UCSD-AML1 (cell line): ENCODE results near the gene UTP14C.
"Not testable (repeated sequence)": the region's sequence is repeated elsewhere in the genome, so short reads cannot be mapped to it uniquely, and the experiment has no call there.

Experiments
- DNase-seq: peaks from one replicate; lab custom pipeline; 2025; ENCODE audit not compliant: unreplicated experiment; lab: John Stamatoyannopoulos, UW

UTP14C gene

DNA sequence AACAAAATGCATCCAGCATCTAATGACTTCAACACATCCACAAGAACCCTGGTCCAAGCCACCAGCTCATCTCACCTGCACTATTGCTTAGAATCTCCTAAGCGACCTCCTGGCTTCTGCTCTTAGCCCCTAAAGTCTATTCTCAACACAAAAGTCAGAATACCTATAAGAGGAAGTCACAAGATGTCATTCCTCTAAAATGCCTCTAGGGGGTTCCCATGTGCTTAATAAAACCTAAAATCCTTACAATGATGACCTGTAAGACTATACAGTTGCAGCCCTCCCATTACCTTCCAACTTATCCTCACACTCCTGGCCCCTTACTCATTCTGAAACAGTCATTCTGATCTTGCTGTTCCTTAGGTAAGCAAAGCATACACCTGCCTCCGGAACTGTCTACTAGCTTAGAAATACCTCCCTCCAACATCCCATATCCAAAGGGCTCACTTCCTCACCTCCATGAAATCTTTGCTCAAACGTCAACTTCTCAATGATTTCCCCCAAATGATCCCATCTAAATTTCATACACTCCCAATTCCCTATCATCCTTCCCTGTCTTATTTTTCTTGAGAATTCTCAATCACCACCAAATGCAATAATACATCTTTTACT, 23.3 kb upstream of the UTP14C start:
- no peak for DNase-seq

DNA sequence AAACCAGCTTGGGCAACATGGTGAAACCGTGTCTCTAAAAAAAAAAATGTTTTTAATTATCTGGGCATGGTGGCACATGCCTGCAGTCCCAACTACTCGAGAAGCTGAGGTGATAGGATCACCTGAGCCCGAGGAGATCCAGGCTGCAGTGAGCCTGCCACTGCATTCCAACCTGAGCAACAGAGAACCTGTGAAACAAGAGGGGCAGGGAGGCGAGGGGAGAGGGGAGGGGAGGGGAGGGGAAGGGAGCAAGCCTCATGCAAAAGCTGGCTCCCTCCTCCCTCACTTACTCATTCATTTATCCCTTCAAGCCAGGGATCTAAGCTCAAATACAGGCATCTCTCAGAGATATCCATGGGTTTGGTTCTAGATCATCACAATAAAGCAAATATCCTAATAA, 22.1 kb upstream of the UTP14C start:
- no peak for DNase-seq

DNA sequence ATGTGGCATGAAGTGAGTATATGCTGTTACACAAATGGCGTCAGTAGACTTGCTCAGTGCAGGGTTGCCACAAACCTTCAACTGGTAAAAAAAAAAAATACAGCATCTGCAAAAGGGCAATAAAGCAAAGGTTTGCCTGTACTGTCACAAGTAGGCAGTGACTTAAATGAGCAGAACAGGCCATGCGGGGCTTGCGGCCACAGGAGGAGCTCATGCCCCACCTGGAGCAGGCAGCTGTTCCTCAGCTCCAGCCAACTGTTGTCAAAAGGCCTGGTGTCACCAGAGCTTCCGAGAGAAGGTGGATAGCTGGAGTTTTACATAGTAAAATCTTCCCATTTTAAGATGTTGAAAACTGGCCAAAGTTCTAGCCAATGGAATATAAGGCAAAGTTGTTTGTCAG, 20.9 kb upstream of the UTP14C start:
- no peak for DNase-seq

DNA sequence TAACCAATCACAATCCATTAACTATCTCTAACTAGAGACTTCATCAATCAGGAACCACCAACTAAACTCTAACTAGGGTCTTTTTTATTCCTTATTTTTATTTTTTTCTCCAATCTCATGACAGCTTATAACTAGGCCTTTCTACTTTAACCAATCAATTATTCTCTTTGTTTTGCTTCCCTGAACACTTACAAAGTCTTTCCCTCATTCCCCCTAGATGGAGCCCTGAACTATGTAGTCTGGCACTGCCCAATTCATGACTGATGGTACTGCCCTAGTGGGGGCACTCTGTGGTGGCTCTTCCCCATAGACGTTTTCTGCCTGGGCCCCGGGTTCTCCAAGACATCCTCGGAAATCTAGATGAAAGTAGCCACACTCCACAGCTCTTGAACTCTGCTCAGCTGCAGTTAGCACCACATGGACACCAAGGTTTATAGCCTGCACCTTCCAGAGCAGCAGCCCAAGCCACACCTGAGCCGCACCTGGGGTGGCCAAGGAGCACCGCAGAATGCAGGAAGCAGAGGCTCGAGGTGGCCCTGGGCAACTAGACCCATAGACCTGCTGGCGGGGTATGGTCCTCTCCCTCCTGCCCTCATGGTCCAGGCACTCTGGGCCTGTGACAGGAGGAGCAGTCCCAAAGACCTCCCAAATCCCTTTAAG, 19.9 kb upstream of the UTP14C start:
- DNase-seq, result no peak

DNA sequence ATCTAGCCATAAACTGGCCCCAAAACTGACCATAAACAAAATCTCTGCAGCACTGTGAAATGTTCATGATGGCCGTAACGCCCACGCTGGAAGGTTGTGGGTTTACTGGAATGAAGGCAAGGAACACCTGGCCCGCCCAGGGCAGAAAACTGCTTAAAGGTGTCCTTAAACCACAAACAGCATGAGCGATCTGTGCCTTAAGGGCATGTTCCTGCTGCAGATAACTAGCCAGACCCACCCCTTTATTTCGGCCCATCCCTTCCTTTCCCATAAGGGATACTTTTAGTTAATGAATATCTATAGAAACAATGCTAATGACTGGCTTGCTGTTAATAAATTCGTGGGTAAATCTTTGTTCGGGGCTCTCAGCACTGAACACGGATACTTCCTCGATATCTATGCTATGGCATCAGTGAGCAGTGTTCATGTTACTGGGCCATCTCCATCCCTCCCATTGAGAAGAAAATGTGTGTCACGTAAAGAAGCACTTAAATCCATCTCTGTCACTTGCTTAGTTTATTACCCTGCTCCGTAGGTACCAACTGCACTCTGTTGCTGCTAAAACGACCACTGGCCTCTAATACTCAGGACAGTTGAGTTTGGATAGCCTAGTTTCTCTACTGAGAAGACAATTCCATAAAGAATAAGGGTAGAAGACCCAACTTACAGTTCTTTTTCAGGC, 18.5 kb upstream of the UTP14C start:
- DNase-seq, result no peak

DNA sequence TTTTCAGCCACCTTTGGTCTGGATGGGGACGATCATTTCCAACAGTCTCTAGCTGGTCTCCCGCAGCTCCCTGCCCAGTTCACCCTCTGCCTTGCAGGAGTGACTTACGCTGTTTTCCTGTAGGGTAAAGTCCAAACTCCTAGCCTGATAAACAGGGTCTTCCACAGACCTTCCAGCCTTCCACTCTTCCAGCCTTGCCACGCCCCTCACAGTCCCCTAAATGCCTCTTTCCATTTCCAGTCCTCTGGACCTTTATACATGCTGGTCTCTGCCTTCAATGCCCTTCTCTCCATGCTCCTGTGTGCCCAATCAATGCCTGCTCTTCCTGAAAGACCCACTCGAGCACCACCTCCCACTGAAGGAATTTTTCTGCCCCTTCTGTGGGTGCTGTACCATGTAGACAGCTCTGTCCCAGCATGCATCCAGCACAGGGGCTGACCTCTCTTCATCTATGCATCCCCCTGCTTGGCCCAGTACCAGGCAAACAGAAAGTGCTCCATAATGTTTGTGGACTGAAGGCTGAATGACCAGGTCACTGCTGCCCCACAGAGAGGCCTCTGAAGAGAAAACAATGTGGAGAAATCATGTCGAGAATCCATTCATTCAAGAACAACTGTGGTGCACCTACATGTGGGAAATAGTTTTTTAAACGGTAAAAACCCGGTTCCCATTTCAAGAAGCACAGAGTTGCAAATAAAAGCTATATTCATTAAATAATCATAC, 17.8 kb upstream of the UTP14C start:
- DNase-seq, result no peak

DNA sequence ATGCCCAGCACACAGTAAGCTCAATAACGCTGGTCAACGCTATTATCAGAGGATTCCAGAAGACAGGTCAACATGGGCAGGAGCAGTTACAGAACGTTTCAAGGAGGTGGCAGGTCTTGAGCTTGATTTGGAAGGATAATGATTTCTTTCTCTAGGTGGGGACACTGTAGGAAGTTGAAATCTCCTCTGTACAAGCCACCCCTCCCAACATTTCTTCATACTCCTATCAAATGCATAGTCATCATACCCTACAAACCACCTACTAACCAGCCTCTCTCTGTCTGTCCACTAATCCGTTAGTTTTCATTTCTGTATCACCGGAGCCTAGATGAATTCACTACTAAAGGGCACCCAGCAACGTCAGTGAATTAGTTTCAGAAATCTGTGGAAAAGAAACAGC, 14.5 kb upstream of the UTP14C start:
- DNase-seq, result no peak

DNA sequence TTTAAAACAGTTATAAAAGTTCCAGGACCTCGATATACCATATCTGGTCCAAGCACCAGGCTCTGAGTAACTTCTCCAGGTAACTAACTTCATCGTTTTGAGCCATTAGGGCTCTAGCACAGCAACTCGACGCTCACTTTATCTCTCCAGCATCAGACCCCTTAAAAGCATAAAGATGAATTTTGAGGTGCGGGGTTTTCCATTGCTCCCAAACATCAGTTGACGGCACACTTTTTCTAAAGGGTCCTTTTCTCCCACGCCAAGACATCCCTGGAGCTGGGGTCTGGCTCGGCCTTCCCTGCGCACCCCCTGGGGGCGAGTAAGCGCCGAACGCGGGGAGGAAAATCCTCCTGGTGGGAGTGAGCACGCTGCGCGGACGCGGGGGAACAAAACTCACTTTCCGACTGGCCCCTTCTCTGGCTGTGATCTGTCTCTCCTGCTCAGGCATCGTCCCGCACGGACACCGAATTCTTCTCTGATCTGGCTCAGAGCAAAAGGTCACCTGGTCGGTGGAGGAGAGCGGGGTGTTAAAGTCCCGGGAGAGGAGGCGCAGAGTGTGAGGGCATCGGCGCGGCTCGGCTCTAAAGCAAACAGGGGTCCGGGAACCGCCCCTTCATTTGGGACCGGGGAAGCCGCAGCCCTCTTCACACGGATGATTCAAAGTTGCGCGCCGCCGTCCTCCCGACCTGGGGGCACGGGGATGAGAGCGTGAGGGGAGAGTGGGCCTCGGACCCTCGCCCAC, 13.4 kb upstream of the UTP14C start, which contains the start of gene ATP7B:
Gene ATP7B (minus strand): TSS at position 561 of the 742 bp plus-strand sequence. CDS start 113 bp downstream, at position 448.
- DNase-seq, result peak; percentile 46

DNA sequence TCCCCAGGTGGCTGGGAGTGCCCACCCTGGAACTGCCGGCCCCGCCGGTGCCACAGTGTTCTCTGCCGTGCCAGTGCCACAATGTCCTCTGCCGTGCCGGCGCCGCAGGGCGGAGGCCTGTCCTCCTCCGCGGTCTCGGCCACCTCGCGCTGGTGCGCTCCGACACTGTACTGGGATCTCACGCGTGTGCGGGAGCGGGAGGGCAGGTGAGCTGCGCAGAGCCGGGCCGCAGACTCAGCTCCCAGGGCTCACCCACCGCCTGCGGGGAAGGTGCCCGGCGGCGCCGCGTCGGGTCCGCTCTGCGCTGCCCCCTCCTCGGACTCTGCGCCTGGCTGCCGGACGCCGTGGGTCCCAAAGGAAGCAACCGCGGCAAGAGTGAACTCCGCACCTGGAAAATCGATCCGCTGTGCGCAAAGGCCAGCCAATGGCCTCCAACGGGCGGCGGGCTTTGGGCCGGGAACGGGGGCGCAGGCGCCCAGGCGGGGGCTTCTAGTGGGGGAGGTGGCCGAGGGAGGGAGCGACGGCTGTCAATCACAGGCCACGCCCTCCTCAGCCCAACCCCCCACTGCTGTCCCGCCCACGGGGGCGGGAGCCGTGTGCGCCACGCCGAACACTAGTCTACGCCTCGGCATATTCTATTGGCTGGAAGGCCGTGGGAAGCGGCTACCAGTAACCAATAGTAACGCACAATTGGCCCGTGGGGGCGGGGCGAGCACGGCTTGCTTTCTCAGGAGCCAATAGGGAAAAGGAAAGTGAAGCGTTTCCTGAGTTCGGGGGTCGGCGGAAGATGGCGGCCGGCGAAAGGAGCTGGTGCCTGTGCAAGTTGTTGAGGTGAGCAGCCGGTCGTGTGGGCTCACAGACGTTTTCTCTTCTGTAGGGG, 12.6 kb upstream of the UTP14C start, which contains the start of gene ALG11:
Gene ALG11 (plus strand): TSS at position 767 of the 880 bp plus-strand sequence. CDS start 21 bp downstream, at position 788.
- DNase-seq, result peak; percentile 99

DNA sequence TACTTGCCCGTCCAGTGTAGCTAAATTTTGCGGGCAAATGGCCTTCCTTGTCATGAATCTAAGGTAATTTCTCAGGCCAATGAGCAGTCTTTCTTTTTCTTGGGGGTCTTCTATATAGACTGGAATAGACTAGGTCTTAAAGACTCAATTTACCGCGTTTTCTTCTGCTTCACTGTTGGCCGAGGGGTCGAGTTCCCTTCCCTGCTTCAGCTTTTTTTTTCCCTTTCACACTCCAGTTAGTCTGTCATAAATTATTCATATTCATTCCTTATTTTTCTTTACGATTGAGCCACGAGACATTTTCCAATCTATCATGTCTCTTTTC, 12.0 kb upstream of the UTP14C start:
- no peak for DNase-seq

DNA sequence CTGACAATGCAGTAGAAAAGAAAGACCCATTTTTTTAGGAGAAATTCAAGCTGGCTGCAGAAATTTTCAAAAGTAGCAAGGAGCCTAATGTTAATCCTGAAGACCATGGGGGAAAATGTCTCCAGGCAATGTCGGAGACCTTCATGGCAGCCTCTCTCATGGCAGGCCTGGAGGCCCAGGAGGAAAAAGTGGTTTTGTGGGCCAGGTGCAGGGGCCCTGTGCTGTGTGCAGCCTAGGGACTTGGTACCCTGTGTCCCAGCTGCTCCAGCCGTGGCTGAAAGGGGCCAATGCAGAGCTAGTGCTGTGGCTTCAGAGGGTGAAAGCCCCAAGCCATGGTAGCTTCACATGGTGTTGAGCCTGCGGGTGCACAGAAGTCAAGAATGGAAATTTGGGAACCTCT, 8.2 kb upstream of the UTP14C start:
- DNase-seq, result no peak

DNA sequence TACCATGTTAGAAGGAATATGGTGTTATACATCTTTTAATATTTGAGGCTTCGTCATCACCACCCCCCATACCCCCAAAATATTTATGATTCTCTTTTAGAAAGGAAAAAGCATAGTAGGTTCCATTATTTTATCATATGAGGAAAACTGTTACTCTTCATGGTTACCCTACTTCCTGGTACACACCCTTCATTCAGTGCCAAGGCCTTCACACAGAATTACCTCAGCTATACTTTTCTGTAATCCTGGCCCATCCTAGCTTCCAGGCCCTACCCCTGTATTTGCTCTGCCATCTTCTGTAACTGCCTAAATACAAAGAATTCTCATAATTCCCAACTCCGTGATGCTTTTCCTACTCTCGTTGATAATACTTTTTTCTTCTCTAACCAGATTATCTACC, 4.3 kb upstream of the UTP14C start:
- DNase-seq, result no peak

DNA sequence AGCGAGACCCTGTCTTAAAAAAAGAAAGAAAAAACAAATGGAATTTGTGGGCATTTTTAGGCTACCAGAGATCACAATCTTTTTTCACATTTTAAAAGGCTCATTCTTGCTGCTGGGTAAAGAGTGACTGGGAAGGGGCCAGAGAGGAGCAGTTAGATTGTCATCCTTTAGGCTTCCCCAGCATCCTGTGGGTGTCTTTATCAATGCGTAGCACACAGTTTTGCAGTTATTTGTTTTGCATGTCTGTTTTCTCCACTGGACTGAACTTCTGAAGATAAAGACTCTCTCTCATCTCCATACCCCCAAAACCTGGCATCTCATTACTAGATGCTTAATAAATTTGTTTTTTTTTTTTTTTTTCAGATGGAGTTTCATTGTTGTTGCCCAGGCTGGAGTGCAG, 2.1 kb upstream of the UTP14C start:
- no peak for DNase-seq

DNA sequence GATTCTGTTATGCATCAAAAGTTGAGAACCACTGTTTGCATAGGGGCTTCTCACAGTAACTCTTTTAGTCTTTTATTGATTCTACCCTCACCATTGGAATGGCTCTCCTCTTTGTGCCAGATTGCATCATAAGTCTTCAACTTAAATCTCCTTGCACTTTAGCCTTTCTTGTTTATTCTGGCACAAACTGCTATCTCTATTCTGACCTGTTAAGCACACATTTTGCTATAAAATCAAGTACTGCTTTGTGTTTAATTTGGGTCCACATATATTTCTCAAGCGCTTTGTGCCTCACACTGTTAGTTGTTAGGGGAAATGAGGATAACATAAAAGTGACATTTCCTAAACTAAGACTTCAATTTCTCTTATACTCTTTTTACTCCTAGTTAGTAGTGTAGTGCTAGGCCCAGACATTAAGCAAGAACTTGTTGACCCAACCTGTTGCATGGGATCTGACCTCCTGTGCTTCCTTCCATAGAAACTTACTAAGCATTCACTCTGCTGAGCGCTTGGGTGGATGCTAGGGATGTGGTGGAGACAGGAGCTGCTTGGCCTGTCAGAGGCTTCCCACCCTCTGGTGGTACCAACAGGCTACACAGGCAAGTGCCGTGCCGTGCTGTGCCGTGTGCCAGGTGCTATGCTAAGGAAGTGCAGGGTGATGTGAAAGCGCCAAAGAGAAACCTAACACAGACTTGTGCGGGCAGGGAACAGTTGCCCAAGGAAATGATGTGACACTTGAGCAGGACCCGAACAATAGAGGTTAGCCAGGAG, 1.2 kb downstream of the UTP14C start:
- DNase-seq, result no peak

DNA sequence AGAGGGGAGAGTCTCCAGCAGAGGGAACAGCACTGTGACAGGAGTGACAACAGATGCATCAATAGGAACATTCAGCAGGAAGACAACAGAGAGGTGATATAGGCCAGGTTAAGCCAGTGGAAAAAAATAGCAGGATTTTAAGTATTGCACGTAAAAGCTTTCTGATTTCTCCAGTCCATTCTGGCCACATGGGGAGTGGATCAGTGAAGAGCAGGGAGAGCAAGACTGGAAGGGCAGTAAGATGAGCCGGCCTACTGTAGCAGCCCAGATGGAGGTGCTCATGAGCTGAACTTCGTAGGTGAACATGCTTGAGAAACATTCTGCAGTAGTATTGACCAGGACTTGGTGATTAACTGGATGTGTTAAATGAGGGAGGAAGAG, 1.7 kb downstream of the UTP14C start:
- no peak for DNase-seq

DNA sequence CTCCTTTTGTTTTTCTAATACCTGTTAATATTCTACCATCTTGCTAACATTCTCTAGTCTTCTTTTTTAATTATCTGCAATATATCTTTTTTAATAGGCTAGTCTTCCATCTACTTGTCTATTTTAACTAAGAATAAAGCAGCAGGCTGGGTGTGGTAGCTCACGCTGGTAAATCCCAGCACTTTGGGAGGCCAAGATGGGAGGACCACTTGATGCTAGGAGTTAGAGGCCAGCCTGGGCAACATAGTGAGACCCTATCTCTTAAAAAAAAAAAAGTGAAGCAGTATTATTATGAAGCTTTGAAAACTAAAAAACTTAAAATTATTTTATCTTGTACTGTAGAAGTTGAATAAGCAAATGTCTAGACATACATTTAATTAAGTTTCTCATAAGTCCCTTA, 3.3 kb downstream of the UTP14C start:
- DNase-seq, result no peak

DNA sequence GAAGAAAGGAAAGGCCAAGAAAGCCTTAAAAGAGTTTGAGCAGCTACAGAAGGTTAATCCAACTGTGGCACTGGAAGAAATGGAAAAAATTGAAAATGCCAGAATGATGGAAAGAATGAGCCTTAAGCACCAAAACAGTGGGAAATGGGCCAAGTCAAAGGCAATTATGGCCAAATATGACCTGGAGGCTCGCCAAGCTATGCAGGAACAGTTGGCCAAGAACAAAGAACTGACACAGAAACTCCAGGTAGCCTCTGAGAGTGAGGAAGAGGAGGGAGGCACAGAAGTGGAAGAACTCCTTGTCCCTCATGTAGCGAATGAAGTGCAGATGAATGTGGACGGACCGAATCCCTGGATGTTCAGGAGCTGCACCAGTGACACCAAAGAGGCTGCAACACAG, 5.1 kb downstream of the UTP14C start:
- no peak for DNase-seq

DNA sequence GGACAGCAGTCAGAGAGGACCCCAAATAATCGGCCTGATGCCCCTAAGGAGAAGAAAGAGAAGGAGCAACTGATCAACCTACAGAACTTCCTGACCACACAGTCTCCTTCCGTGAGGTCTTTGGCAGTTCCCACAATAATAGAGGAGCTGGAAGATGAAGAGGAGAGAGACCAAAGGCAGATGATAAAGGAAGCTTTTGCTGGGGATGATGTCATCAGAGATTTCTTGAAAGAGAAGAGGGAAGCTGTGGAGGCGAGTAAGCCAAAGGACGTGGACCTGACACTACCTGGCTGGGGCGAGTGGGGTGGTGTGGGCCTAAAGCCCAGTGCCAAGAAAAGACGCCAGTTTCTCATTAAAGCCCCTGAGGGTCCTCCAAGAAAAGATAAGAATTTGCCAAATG, 5.9 kb downstream of the UTP14C start:
- not testable (repeated sequence) for DNase-seq

DNA sequence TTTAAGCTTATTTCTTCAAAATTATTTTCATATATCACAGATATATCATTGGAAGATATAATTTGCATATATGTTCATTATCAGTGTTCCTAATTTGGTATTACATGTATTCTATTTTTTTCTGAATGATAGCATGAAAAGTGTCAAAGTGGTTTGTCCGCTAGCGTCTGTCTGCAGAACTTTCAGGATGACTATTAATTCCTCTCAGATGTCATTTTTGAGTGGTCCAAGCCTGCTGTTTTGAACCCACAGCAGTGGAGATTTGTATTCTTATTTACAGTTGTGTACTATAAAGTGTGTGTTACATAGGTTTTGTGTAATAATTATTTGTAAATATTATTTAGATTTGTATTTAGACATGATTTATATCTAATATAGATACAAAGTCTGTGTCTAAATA, 8.5 kb downstream of the UTP14C start:
- no peak for DNase-seq
